NK-92 treated with Interleukin-12 subunit alpha and Interleukin-12 subunit beta, amount 100 ng/mL, for 24 hours (cell line): Measurements from ENCODE around the gene ZNF789.
A peak's percentile ranks its signal among the peaks of the same experiment; 100 is the strongest.

Source experiments
- DNase-seq: peaks from one replicate; lab custom pipeline; 2025; lab: John Stamatoyannopoulos, UW

Gene ZNF789

DNA sequence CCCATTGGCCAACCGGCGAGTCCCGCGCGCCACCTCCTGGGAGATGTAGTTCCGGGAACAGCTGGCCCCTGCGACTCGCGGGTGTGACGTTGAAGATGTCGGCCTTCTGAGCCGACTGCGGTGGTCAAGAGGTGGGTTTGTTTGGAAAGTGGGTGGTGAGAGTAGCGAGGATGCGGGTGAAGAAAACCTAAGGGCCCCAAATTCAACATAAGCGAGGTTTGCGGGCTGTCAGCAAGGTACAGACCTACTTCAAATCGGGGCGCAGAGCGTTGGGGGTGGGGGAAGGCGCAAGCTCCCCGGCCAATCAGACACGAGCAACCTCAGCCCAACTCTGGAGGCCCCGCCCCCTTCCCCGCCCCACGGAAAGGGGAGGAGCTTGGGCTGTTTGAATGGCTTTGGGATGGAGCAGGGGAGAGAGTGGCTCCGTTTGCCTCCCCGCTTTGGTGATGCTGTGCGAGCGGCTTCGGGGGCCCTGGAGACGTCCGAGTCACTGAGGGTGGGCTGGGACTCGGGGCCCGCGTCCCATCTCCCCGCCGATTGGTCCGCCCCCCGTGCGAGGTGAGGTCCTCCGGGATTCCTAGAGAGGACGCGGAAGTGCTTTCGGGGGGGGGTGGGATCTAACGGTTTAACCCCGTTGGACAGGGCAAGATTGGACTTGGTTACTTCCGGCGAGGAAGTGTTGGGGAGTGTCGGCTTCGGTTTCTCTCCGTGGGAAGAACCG, 32.1 kb downstream of the ZNF789 start, which contains the start of gene ZKSCAN5:
ZKSCAN5 (plus strand) TSS at position 60 of the 721 bp plus-strand sequence. CDS start 1,383 bp downstream, outside the sequence.
- DNase-seq, result peak; percentile 98

DNA sequence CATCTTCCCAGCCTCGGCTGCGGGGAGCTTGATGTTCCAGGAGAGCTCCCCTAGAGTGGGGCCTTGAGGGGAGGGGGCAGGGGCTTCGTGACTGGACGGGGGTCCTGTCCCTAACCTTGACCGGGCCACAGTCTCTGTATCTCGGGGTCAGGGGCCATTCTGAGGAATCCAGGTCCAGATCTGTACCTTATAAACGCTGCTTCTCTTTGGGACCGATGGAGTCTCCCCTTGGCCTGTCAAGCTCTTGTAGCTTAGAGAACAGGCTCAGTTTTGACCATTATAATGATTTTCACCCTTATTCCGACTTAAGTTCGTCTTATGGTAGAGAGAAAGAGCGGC, 32.6 kb downstream of the ZNF789 start:
- DNase-seq, result no peak

DNA sequence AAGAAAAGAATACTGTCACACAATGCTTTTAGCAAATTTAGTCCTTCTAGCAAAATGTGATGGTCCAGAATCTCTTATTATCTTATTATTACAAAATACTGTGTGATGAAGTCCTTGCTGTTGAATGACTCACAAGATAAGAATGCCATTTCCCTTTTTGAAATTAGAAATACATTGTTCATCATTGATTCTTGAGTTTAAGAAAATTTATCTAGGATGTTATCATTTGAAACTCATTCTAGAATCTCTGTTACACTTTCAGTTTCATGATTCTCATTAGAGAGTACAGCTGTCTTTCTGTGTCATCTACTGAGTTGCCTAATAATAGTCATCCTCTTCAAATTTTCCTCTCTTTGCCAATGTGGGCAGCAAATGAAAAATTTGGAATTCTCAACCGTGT, 41.4 kb downstream of the ZNF789 start:
- no peak for DNase-seq

DNA sequence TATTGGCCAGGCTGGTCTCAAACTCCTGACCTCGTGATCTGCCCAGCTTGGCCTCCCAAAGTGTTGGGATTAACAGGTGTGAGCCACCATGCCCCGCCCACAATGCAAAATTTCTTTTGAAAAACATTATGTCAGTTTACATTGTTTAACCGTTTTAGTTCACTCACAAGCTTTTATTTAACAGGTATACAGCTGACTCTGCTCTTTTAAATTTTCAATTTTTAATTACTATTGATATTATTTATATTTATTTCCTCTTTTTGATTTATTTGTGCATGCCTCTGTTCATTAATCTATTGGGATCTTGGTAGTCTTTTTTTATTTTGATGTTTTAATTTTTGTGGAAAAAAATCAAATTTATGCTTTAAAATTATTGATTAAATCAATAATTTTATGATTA, 48.7 kb downstream of the ZNF789 start:
- no peak for DNase-seq

DNA sequence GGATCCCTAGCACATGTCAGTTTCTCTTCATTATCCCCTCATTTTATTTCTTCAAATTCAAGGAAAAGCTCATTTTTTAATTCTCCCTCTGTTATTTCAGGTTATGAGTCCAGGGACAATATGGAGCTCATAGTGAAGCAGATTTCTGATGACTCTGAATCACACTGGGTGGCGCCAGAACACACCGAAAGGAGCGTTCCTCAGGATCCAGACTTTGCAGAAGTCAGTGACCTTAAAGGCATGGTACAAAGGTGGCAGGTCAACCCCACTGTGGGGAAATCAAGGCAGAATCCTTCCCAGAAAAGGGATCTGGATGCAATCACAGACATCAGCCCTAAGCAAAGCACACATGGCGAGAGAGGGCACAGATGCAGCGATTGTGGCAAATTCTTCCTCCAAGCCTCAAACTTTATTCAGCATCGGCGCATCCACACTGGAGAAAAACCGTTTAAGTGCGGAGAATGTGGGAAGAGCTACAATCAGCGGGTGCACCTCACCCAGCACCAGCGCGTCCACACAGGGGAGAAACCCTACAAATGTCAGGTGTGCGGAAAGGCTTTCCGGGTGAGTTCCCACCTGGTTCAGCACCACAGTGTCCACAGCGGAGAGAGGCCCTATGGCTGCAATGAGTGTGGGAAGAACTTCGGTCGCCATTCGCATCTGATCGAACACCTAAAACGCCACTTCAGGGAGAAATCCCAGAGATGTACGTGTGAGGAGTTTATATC, 53.2 kb downstream of the ZNF789 start:
- DNase-seq, result no peak

DNA sequence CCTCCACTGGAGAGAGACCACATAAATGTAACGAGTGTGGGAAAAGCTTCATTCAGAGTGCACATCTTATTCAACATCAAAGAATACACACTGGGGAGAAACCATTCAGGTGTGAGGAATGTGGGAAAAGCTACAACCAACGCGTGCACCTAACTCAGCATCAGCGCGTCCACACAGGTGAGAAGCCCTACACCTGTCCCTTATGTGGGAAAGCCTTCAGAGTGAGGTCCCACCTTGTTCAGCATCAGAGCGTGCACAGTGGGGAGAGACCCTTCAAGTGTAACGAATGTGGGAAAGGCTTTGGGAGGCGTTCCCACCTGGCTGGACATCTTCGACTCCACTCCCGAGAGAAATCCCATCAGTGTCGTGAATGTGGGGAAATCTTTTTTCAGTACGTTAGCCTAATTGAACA, 58.7 kb downstream of the ZNF789 start:
- no peak for DNase-seq

DNA sequence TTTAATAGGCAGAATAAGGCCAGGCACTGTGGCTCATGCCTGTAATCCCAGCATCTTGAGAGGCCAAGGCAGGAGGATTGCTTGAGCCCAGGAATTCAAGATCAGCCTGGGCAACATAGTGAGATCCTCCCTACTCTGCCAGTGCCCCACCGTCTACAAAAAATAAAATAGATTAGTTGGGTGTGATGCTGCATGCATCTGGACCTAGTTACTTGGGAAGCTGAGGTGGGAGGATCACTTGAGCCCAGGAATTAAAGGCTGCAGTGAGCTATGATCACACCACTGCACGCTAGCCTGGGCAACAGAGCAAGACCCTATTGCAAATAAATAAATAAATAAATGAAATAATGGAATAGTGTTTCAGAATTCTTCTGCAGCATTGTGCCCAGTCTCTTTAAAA, 63.0 kb downstream of the ZNF789 start:
- DNase-seq, result no peak
